Small intestine (tissue), 16 donors: ENCODE measurements around the gene SYT15B. TPM values are rescaled to one million over a fixed set of nuclear protein-coding genes. Genes with fewer than 3 reads are reported as not detected.
A peak's percentile ranks its signal among the peaks of the same experiment; 100 is the strongest.
"Not testable (repeated sequence)": the region's sequence is repeated elsewhere in the genome, so short reads cannot be mapped to it uniquely, and the experiment has no call there.

Experiments used
- DNase-seq, 2 donors: peaks; one replicate each; pipeline versions ENCODE4 v3.0.0 to v3.0.0-alpha.2; 2013
- FAIRE-seq: peaks from 2 replicates; lab custom pipeline; 2012; peaks lifted over from hg19 to GRCh38; lab: Jason Lieb, UNC
- H3K27ac ChIP-seq, 3 donors: one replicate each; pipeline ENCODE4 v1.5.1; 2013; ENCODE audit warnings: low read length in 2 of 3, mild to moderate bottlenecking in 2 of 3, control low read depth in 1 of 3, inconsistent platforms in 1 of 3, low read depth in 1 of 3, moderate library complexity in 1 of 3
- H3K27me3 ChIP-seq, 3 donors: one replicate each; pipeline ENCODE4 v1.6.1; 2013; ENCODE audit warnings: low read length in 3 of 3, inconsistent platforms in 1 of 3; ENCODE audit not compliant: control insufficient read depth in 3 of 3, insufficient read depth in 3 of 3
- H3K36me3 ChIP-seq, 3 donors: one replicate each; pipeline ENCODE4 v1.6.1; 2013; ENCODE audit warnings: low read length in 3 of 3, inconsistent platforms in 1 of 3, low read depth in 1 of 3, mild to moderate bottlenecking in 1 of 3, moderate library complexity in 1 of 3; ENCODE audit not compliant: control insufficient read depth in 3 of 3, insufficient read depth in 2 of 3
- H3K4me1 ChIP-seq, 3 donors: one replicate each; pipeline ENCODE4 v1.6.1; 2013; ENCODE audit warnings: low read length in 2 of 3, inconsistent platforms in 1 of 3, low read depth in 1 of 3, mild to moderate bottlenecking in 1 of 3, moderate library complexity in 1 of 3; ENCODE audit not compliant: control insufficient read depth in 3 of 3, insufficient read depth in 2 of 3
- H3K4me3 ChIP-seq, 3 donors: one replicate each; pipeline ENCODE4 v1.5.1; 2013; ENCODE audit warnings: low read length in 3 of 3, control low read depth in 1 of 3, inconsistent platforms in 1 of 3, low read depth in 1 of 3, mild to moderate bottlenecking in 1 of 3, moderate library complexity in 1 of 3
- H3K9me3 ChIP-seq, 2 donors: one replicate each; pipeline ENCODE4 v1.6.1; 2013; ENCODE audit warnings: low read depth in 1 of 2, low read length in 1 of 2; ENCODE audit not compliant: control insufficient read depth in 2 of 2, insufficient read depth in 1 of 2
- WGBS, 3 donors: extraction: QIAGEN DNeasy Blood & Tissue Kit; methylation state at CpG; one replicate each; pipeline ENCODE4 v1.1.7; 2013; 5-methylcytosine and 5-hydroxymethylcytosine counted together
- long read RNA-seq, 10 donors: transcript quantifications; one replicate each; lab custom pipeline, GENCODE V29; 2026
- polyA plus RNA-seq, 4 donors: library from polyadenylated mRNA; stranded (reverse) in 3 of 4; unstranded in 1 of 4; fragments of 200-250 nt in 3 of 4; fragments of 120-200 nt in 1 of 4; gene quantifications; one replicate each; pipeline versions ENCODE4 v1.2.1 to v1.2.3, GENCODE V29; 2013
- donor health status: healthy with polysubstance abuse.
- donor health status: control.
- donor health status: control.
- donor health status: Bipolar disorder and iron deficiency.
- donor health status: healthy.

Gene SYT15B
- 1 to 10 TPM in 1 of 4 donors, under 1 TPM in 1, not detected in 2; 0.99 to 3.3 TPM for polyA plus RNA-seq
- long read RNA-seq, donor 1, partial matches to known transcripts, result 5 of 5 reads
- long read RNA-seq, donor 1, other reads (novel, unspliced or antisense), result 0 of 5 reads
- long read RNA-seq, donor 2, result 0 reads
- long read RNA-seq, donor 3, result 0 reads
- long read RNA-seq, donor 4, result 0 reads
- long read RNA-seq, donor 5, result 0 reads
- long read RNA-seq, donor 6, result 0 reads
- long read RNA-seq, donor 7, result 0 reads
- long read RNA-seq, donor 8, result 0 reads
- long read RNA-seq, donor 9, result 0 reads
- long read RNA-seq, donor 10, result 0 reads

DNA sequence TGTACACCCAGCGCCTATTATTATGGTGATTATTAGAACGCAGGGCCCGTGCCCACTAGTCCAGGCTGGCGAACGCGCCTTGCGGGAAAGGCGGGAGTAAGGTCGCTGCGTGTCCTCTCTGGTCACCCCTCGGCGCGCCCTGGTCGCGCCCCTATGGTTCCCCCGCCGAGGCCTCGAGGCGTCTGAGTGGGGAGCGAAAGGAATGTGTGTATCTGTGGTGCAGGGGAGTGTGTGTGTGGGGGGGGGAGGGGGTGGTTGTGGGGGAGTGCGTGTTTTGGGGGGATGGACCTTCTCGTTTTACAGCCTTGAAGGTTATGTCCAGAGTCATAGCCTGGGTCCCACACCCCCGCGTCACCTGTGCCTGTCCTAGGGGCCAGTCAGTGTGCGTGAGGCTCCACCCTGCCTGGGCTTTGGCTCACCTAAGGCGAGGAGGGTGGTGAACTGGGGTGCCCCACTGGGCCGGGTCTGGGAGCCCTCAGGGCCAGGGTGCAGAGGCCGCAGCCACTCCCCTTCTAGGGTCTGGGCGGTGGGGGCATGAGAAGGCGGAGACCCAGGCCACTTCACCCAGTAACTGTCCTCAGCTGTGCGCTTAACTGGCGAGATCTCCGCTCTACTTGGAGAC is at the start of gene SYT15B:
Gene SYT15B, minus strand, starts transcription at position 39 of the 622 bp plus-strand sequence. CDS start 952 bp downstream, outside the sequence.
- H3K4me1 ChIP-seq, DNase-seq, FAIRE-seq, H3K27me3 ChIP-seq, H3K4me3 ChIP-seq, H3K9me3 ChIP-seq, H3K27ac ChIP-seq, H3K36me3 ChIP-seq: not testable (repeated sequence)
- WGBS, 3 donors, result 40 to 53% (median 45%) methylated on average over 16 to 27 of the region's 33 CpGs

DNA sequence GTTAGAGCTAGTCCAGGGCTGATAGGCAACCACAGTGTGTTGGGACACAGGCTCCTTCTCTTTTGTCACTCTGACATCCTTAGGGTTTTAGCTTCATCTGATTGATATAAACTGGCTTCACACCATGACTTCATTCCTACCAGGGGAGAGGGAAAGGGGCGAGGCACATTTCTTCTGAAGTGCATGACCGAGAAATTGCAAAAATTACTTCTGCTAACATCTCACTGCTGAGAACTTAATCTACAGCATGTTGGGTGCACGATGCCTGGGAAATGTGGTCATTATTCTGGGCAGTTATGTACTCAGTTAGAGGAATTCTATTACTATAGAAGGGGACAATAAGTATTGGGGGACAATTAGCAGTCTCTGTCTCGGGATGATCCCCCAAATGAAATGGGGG is 16.2 kb upstream of the SYT15B start:
- H3K4me3 ChIP-seq, DNase-seq, H3K36me3 ChIP-seq, H3K27me3 ChIP-seq, H3K4me1 ChIP-seq, H3K9me3 ChIP-seq, FAIRE-seq, H3K27ac ChIP-seq: not testable (repeated sequence)
- 51 to 64% (median 55%) methylated on average over 2 of the region's 4 CpGs for WGBS, 3 donors

DNA sequence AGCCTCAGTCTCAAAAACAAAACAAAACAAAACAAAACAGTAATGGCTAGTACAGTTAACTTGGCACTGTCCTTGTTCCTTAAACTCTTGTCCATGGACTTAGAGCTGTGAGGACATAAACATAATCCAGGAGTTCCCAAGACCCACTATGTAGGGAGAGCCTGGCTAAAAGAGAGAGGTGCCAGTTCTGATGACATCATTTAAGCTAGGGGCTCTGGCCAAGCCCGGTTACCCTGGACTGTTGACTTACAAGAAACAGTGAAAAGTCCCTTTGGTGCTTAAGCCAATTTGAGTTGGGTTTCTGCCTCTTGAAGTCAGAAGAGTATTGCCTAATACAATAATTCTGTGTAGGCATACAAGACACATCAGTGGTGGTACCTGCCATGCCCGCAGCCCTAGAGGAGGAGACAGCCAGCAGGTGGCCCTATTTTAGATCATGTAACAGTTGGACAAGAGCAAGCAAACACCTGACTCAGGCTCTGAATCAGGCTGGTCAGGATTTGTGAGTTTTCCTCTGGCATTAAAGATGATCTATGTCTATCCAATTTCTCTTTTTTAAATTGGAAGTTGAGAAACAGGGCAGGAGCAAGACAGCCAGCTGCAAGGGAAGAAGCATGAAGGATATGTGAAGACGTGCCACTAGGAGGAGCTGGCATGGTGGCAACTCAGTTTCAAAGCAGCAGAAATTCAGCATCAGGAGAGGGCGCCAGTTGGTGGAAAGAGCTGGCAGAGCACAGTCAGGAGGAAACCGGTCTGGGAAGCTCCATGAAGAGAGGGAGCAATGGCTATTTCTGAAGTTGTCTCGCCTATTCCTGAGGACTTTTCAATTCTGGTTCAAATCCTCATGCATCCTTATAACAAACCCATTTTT is 12.2 kb upstream of the SYT15B start:
- H3K4me1 ChIP-seq, H3K36me3 ChIP-seq, H3K27ac ChIP-seq, FAIRE-seq, H3K27me3 ChIP-seq, H3K4me3 ChIP-seq, H3K9me3 ChIP-seq: not testable (repeated sequence)
- DNase-seq, result peak; percentile 76 to 80
- 5 to 18% (median 10%) methylated on average over 4 of the region's 6 CpGs for WGBS, 3 donors

DNA sequence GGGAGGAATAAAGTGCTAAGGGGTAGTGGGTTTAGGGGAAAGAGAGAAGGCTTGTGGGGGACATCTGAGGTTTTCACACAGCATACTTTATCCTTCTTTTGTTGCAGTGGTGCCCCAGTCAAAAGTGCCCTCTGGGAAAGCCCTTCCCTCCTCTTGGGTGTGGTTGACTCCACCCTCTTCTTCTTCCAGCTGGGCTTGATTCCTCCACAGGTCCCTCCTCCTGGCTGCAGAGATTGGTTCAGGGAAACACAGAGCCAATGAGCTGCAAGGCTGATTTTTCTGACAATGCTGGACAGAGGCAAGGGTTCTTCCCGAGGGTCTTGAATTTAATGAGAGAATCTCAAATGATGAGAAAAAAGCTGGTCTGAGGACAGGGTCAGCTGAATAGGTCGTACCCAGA is 7.4 kb upstream of the SYT15B start:
- not testable (repeated sequence) for H3K27ac ChIP-seq, FAIRE-seq, H3K9me3 ChIP-seq, H3K36me3 ChIP-seq, H3K27me3 ChIP-seq, DNase-seq, H3K4me3 ChIP-seq, H3K4me1 ChIP-seq
- WGBS, 3 donors, result no CpG with 5 or more reads among the region's 2 CpGs

DNA sequence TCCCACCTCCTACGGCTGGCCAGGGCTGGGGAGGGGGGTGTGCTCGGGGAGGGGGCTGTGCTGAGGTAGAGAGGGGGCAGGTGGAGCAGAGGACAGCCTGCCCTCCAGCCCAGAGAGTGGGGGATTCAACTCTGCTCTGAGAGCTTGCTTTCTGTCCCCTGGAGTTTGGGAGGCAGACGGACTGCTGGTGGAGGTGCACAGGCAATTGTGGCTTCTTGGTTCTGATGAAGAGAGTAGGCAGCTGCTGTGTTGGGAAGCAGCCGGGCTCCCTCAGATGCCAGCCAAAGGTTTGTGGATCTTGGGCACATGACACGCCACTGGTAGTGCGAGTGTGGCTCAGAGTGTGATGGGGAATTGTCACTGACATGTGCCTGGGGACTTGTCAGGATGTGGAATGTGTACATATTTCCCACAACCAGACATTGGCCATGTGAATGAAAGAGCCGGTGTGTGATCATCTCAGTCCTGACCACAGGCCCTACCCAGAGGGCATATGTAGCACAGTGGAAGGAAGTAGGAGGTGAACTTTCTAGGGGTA is 5.3 kb upstream of the SYT15B start:
- not testable (repeated sequence) for H3K4me3 ChIP-seq, H3K27ac ChIP-seq, H3K36me3 ChIP-seq, DNase-seq, H3K27me3 ChIP-seq, FAIRE-seq, H3K9me3 ChIP-seq, H3K4me1 ChIP-seq
- WGBS, 3 donors, result 56 to 73% (median 61%) methylated on average over 4 to 6 of the region's 7 CpGs

DNA sequence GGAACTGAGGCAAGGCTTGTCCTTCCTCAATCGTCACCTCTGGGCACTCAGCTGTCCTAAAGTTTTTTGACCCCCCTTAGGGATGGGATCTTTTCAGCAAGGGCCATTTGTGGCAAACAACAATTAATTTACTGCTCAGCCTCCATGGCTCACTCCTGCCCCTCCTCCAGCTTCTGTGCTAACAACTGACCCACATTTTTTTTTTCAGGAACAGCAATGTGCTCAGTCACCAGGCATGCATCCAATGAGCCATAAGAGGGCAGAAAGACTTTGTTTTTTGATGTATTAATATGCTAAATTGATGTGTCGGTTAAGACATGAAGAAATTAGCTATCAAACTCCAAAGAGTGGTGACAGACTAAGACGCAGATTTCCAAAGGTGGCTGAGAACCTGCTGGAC is 4.7 kb upstream of the SYT15B start:
- H3K36me3 ChIP-seq, H3K27ac ChIP-seq, H3K4me1 ChIP-seq, FAIRE-seq, DNase-seq, H3K4me3 ChIP-seq, H3K27me3 ChIP-seq, H3K9me3 ChIP-seq: not testable (repeated sequence)
- WGBS, 3 donors, result 70 to 83% (median 76%) methylated on average over 1 to 2 of the region's 3 CpGs

DNA sequence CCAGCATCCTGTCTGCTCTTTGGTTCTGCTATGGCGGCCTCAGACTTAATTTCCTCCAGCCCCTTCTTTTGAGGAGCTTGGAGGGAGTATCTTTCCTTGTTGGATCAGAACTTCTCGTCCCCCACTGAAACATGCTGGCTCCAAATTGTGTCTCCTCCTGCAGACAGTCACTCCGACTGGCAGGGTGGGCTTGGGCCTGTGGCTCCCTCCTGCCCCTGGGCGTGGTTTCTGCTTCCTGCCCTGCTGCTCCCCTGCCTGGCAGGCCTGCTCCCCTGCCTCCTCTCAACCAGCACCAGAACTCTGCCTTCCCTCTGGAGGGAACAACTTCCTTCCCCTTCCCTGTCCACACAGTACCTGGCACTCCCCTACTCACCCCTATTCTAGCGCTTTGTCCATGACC is 3.8 kb upstream of the SYT15B start:
- H3K4me3 ChIP-seq, DNase-seq, H3K27ac ChIP-seq, H3K27me3 ChIP-seq, H3K36me3 ChIP-seq, FAIRE-seq, H3K9me3 ChIP-seq, H3K4me1 ChIP-seq: not testable (repeated sequence)
- WGBS, 3 donors, result 55 to 73% (median 65%) methylated on average over 2 to 3 of the region's 5 CpGs

DNA sequence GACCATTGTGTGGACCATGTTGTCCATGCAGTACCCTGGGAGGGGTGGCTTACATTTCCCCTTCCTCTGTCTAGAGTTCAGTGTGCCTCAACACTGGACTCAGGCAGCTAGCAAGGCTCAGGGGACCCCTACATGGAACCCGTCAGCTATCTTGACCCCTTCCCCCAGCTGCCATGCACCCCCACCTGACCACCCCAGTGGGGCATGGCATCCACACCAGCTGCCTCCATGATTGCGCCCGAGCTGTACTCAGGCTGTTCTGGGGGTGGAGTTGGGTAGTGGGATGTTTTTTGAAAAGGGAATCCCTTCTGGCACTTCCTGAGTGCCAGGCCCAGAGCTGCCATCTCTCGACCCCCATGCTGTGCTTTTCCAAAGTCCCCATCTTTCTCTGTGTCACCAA is 1.8 kb upstream of the SYT15B start:
- FAIRE-seq, H3K27ac ChIP-seq, H3K4me1 ChIP-seq, DNase-seq, H3K36me3 ChIP-seq, H3K27me3 ChIP-seq, H3K9me3 ChIP-seq, H3K4me3 ChIP-seq: not testable (repeated sequence)
- WGBS, 3 donors, result 67 to 90% methylated on average over 2 of the region's 4 CpGs; no CpG with 5 or more reads in 1 of the 3 donors
